Dedifferentiated amniotic fluid mesenchymal stem cell (primary cell): ENCODE data around the gene ELOVL5.
"Not testable (repeated sequence)": the region's sequence is repeated elsewhere in the genome, so short reads cannot be mapped to it uniquely, and the experiment has no call there.

Experiments
- DNase-seq: peaks from one replicate; pipeline ENCODE4 v3.0.0-alpha.2; 2016; ENCODE audit errors: extremely low spot score

ELOVL5 gene

GRCh38 chr6:53305506-53306005 is 43.2 kb downstream of the ELOVL5 start:
- not testable (repeated sequence) for DNase-seq

GRCh38 chr6:53304953-53305352 is 43.8 kb downstream of the ELOVL5 start:
- DNase-seq, result not testable (repeated sequence)

- DNase-seq, result no peak
Observed at GRCh38 chr6:53302678-53303360, 45.9 kb downstream of the ELOVL5 start.

- DNase-seq, result no peak
Observed at GRCh38 chr6:53301801-53302537, 46.8 kb downstream of the ELOVL5 start.

GRCh38 chr6:53300656-53301551 is 47.8 kb downstream of the ELOVL5 start:
- DNase-seq, result no peak

- no peak for DNase-seq
Observed at GRCh38 chr6:53299331-53300005, 49.3 kb downstream of the ELOVL5 start.

GRCh38 chr6:53297004-53297403 is 51.7 kb downstream of the ELOVL5 start:
- DNase-seq, result no peak

- DNase-seq, result no peak
Observed at GRCh38 chr6:53295176-53295575, 53.6 kb downstream of the ELOVL5 start.

- no peak for DNase-seq
Observed at GRCh38 chr6:53294611-53295010, 54.1 kb downstream of the ELOVL5 start.

GRCh38 chr6:53294095-53294494 is 54.7 kb downstream of the ELOVL5 start:
- no peak for DNase-seq

GRCh38 chr6:53293691-53294090 is 55.1 kb downstream of the ELOVL5 start:
- DNase-seq, result no peak

GRCh38 chr6:53290537-53291510 is 57.9 kb downstream of the ELOVL5 start:
- DNase-seq, result no peak

- DNase-seq, result no peak
Observed at GRCh38 chr6:53287336-53288225, 61.2 kb downstream of the ELOVL5 start.

GRCh38 chr6:53284901-53285300 is 63.8 kb downstream of the ELOVL5 start:
- DNase-seq, result no peak

- DNase-seq, result peak; percentile 26
Observed at GRCh38 chr6:53282741-53283140, 66.0 kb downstream of the ELOVL5 start.

GRCh38 chr6:53282234-53282633 is 66.5 kb downstream of the ELOVL5 start:
- no peak for DNase-seq

GRCh38 chr6:53281518-53282215 is 67.1 kb downstream of the ELOVL5 start:
- no peak for DNase-seq

- no peak for DNase-seq
Observed at GRCh38 chr6:53280207-53280606, 68.5 kb downstream of the ELOVL5 start.

GRCh38 chr6:53279293-53279692 is 69.5 kb downstream of the ELOVL5 start:
- no peak for DNase-seq
